K562 (cell line): ENCODE measurements around the gene CDRT4. TPM values are rescaled to one million over a fixed set of nuclear protein-coding genes. Genes with fewer than 3 reads are reported as not detected.

Experiments used
- ATAC-seq: fragments of 200-7000 bp; cut with Tn5 transposase; 3 replicates; pipeline ENCODE4 v1.9.1; 2020; ENCODE audit warnings: moderate library complexity
- BruUV-seq: library from RNA; stranded (reverse); fragments of 400-500 nt; replicated peaks from 2 replicates; lab custom pipeline; 2021; lab: Mats Ljungman, UMichigan
- CTCF ChIA-PET: fragments of 300-600 bp; formaldehyde crosslinking; extraction: SDS; loops from one replicate; lab custom pipeline; 2021; ENCODE audit warnings: low intra/inter-chr PET ratio; lab: Yijun Ruan, JAX
- POLR2A ChIA-PET: fragments of 300-600, 350-650 bp; sonication (Branson Sonifier 250); formaldehyde crosslinking; extraction: SDS; loops from one replicate; lab custom pipeline; 2021; ENCODE audit warnings: antibody characterized with exemption, inconsistent platforms; lab: Yijun Ruan, JAX
- DNase-seq, 4 experiments: peaks; one replicate each; pipeline versions ENCODE4 v3.0.0 to v3.0.0-alpha.2; 2011 to 2018; ENCODE audit warnings: low spot score in 3 of 4, mixed read lengths in 3 of 4; ENCODE audit errors: extremely low read depth in 1 of 4
- FAIRE-seq: peaks from 2 replicates; lab custom pipeline; 2011; peaks lifted over from hg19 to GRCh38; lab: Jason Lieb, UNC
- H2AFZ ChIP-seq: 2 replicates; pipeline ENCODE4 v1.6.0; 2011; ENCODE audit warnings: low read depth, low read length, control low read depth, inconsistent platforms
- H3K27ac ChIP-seq: fragments of 200-600 bp; 3 replicates; pipeline ENCODE4 v1.8.0; 2011; ENCODE audit warnings: low read depth, mild to moderate bottlenecking, control low read depth, inconsistent platforms, low read length, moderate library complexity, mixed read lengths; ENCODE audit errors: extremely low read depth
- H3K27me3 ChIP-seq, 2 experiments: fragments of 300-600 bp in 1 of 2; 2 replicates in 1 of 2; 3 replicates in 1 of 2; pipeline versions ENCODE4 v1.6.0 to v1.8.0; 2011; ENCODE audit warnings: inconsistent platforms in 2 of 2, low read length in 2 of 2, mild to moderate bottlenecking in 1 of 2, mixed read lengths in 1 of 2, moderate library complexity in 1 of 2; ENCODE audit not compliant: control insufficient read depth in 2 of 2, insufficient read depth in 2 of 2
- H3K36me3 ChIP-seq: fragments of 300-600 bp; 3 replicates; pipeline ENCODE4 v1.8.0; 2011; ENCODE audit warnings: mild to moderate bottlenecking, low read length, inconsistent platforms; ENCODE audit not compliant: control insufficient read depth, insufficient read depth
- H3K4me1 ChIP-seq, 2 experiments: fragments of 200-600 bp in 1 of 2; replicated peaks in 1 of 2; 2 replicates in 1 of 2; 3 replicates in 1 of 2; pipeline versions ENCODE4 v1.5.1 to v1.8.0; 2011; ENCODE audit warnings: inconsistent platforms in 2 of 2, low read length in 2 of 2, mild to moderate bottlenecking in 1 of 2, mixed read lengths in 1 of 2, moderate library complexity in 1 of 2; ENCODE audit not compliant: control insufficient read depth in 2 of 2, insufficient read depth in 2 of 2
- H3K4me2 ChIP-seq: 2 replicates; pipeline ENCODE4 v1.6.1; 2011; ENCODE audit warnings: low read length, control low read depth, inconsistent platforms, mixed read lengths; ENCODE audit not compliant: insufficient read depth
- H3K4me3 ChIP-seq: fragments of 200-600 bp; sonication (generic), shearing (Covaris generic); 2 replicates; pipeline ENCODE4 v1.5.1; 2016; ENCODE audit warnings: control low read depth, inconsistent platforms
- H3K79me2 ChIP-seq: fragments of 200-600 bp; 3 replicates; pipeline ENCODE4 v1.8.0; 2011; ENCODE audit warnings: low read length, inconsistent platforms; ENCODE audit not compliant: control insufficient read depth, insufficient read depth
- H3K9ac ChIP-seq, 2 experiments: 2 replicates each; pipeline versions ENCODE4 v1.6.0 to v1.6.1; 2011; ENCODE audit warnings: low read depth in 2 of 2, low read length in 2 of 2, control low read depth in 1 of 2, inconsistent platforms in 1 of 2, mild to moderate bottlenecking in 1 of 2, mixed read lengths in 1 of 2; ENCODE audit not compliant: insufficient read depth in 1 of 2
- H3K9me1 ChIP-seq: one replicate; pipeline ENCODE4 v1.6.0; 2011; ENCODE audit warnings: inconsistent platforms, mild to moderate bottlenecking, low read length, moderate library complexity; ENCODE audit not compliant: control insufficient read depth, insufficient read depth
- H3K9me3 ChIP-seq: replicated peaks from 2 replicates; pipeline ENCODE4 v1.5.1; 2011; ENCODE audit warnings: low read depth, low read length, inconsistent platforms; ENCODE audit not compliant: control insufficient read depth, insufficient read depth
- H4K20me1 ChIP-seq: replicated peaks from 2 replicates; pipeline ENCODE4 v1.6.1; 2011; ENCODE audit warnings: low read length, inconsistent platforms, mixed read lengths; ENCODE audit not compliant: control insufficient read depth, insufficient read depth
- ETS2 ChIP-seq: IDR thresholded peaks from 2 replicates; pipeline ENCODE4 v1.6.1; 2016; ENCODE audit warnings: borderline replicate concordance, missing genetic modification characterization, mild to moderate bottlenecking, moderate library complexity, missing compliant biosample characterization; ENCODE audit not compliant: poor library complexity, severe bottlenecking
- MTA3 ChIP-seq: fragments of 450-650 bp; formaldehyde crosslinking; IDR thresholded peaks from 2 replicates; pipeline ENCODE4 v1.6.1; 2017; ENCODE audit warnings: mild to moderate bottlenecking, borderline replicate concordance
- SMAD2 ChIP-seq: fragments of 150-350 bp; IDR thresholded peaks from 2 replicates; pipeline ENCODE4 v1.6.1; 2014; ENCODE audit warnings: low read depth, mild to moderate bottlenecking, low read length
- SP2 ChIP-seq: IDR thresholded peaks from 2 replicates; pipeline ENCODE4 v1.6.1; 2011; ENCODE audit warnings: mild to moderate bottlenecking, low read depth, low read length, moderate library complexity; ENCODE audit not compliant: poor library complexity, severe bottlenecking; ENCODE audit errors: extremely low read depth
- U2AF1 ChIP-seq: fragments of 200-400 bp; formaldehyde crosslinking; optimal IDR thresholded peaks from 2 replicates; pipeline ENCODE3; 2017; ENCODE audit warnings: mild to moderate bottlenecking, low read depth, low read length, moderate library complexity
- ZBTB2 ChIP-seq: fragments of 450-650 bp; IDR thresholded peaks from 2 replicates; pipeline ENCODE4 v1.6.1; 2016; ENCODE audit warnings: antibody characterized with exemption
- WGBS: fragments of 100-300 bp; shearing (Covaris generic); methylation state at CpG from one replicate; pipeline ENCODE4 v1.1.6; 2016; ENCODE audit warnings: low coverage, mixed read lengths; ENCODE audit not compliant: insufficient coverage; ENCODE audit errors: missing lambda C conversion rate; 5-methylcytosine and 5-hydroxymethylcytosine counted together
- in situ Hi-C: fragments of 300-500 bp; cut with MboI; formaldehyde crosslinking; loops from 4 replicates; pipeline ENCODE4 v1.15.0; 2018; ENCODE audit warnings: inconsistent platforms, mixed read lengths
- intact Hi-C: fragments of 100-400 bp; cut with micrococcal nuclease; formaldehyde crosslinking; loops from 2 replicates; pipeline ENCODE4 v1.14.2; 2022
- polyA plus RNA-seq, 8 experiments: library from polyadenylated mRNA; depleted of rRNA in 4 of 8; stranded (reverse) in 5 of 8; unstranded in 3 of 8; fragments of >200 nt; fragmentation: Nextera tagmentation in 2 of 8; fragmentation: Illumina TruSeq in 1 of 8; extraction: Ambion mirVana in 2 of 8; extraction: Trizol in 1 of 8; gene quantifications; 2 replicates each; pipeline versions ENCODE4 v1.2.1 to v1.2.3, GENCODE V29; 2011 to 2014; ENCODE audit warnings: inconsistent platforms in 1 of 8, missing spikeins in 1 of 8
- total RNA-seq, 7 experiments: library from RNA; depleted of rRNA in 6 of 7; stranded (reverse); fragments of >200 nt in 6 of 7; fragmentation: Illumina TruSeq in 2 of 7; extraction: Trizol in 2 of 7; gene quantifications; 2 replicates each; pipeline versions ENCODE4 v1.2.1 to v1.2.3, GENCODE V29; 2011 to 2021; ENCODE audit warnings: low replicate concordance in 1 of 7

CDRT4 gene
- total and polyA plus RNA-seq, 9 of the 15 experiments (the other 6 are each of a cell fraction or from before 2014, with no cell fraction given): 1.7 to 6.4 (median 3.5) TPM

GRCh38 chr17:15393414-15393813, 74.0 kb downstream of the CDRT4 start:
- Histone ChIP-seq H3K4me1 (no peaks in the 10 kb centered on the region), H3K79me2 (no peaks in the 10 kb centered on the region), H4K20me1 (no peaks in the 10 kb centered on the region), H2AFZ (no peak overlapping the region), H3K9me3 (no peaks in the 10 kb centered on the region), H3K27ac (no peak overlapping the region), H3K27me3 (peaks cover 3 to 33% of the 10 kb centered on the region in 2 experiments; a peak in 3 of 5 replicates), H3K4me2 (no peak overlapping the region), H3K9ac (no peak overlapping the region), H3K4me3 (no peak overlapping the region), H3K36me3 (no peaks in the 10 kb centered on the region), H3K9me1 (no peaks in the 10 kb centered on the region)
- FAIRE-seq (no peak), DNase-seq (no peak), ATAC-seq (no peak)
- BruUV-seq: no TSS peak
- CTCF ChIA-PET: no interaction called here
- intact Hi-C loops: no loop called here
- POLR2A ChIA-PET: no interaction called here
- 0% methylated on average over 4 of the region's 7 CpGs for WGBS
- in situ Hi-C loops: no loop called here
- no peak for TF ChIP-seq SMAD2
- no peak for TF ChIP-seq SP2

DNA sequence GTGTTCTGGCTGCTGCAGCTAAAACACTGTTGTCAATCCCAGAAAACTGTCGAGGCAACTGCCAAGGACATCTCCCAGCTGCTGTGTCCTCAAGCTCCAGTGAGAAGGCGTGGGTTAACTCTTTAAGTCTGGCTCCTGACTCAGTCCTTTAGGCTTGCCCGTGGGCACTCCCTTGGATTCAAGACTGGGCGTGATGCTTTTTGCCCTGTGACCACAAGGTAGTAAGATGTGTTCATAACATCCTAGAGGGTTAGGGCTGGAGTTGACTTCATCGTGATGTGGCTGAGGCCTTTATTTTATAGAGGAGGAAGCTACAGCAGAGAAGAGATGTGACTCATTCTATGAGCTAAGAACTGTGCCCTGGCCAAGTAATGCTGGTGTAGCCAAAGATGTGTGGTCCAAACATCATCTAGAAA, 75.1 kb downstream of the CDRT4 start:
- DNase-seq (no peak), FAIRE-seq (no peak)
- POLR2A ChIA-PET: no interaction called here
- H3K4me3 ChIP-seq: no peak overlapping the region
- intact Hi-C loops: no loop called here
- no peaks in the 10 kb centered on the region for H4K20me1 ChIP-seq
- no peak overlapping the region for H3K27ac ChIP-seq
- no peaks in the 10 kb centered on the region for H3K9me3 ChIP-seq
- in situ Hi-C loops: no loop called here
- no peaks in the 10 kb centered on the region for H3K4me1 ChIP-seq
- no peaks in the 10 kb centered on the region for H3K36me3 ChIP-seq
- no peaks in the 10 kb centered on the region for H3K9me1 ChIP-seq
- H3K9ac ChIP-seq: no peak overlapping the region
- H3K79me2 ChIP-seq: no peaks in the 10 kb centered on the region
- no peak overlapping the region for H3K4me2 ChIP-seq
- H2AFZ ChIP-seq: no peak overlapping the region
- CTCF ChIA-PET: no interaction called here
- TF ChIP-seq MTA3 (no peak), ZBTB2 (no peak), U2AF1 (no peak), ETS2 (tag) (no peak)
- TF ChIP-seq, all 486 proteins: peak for 0
- ATAC-seq: no peak
- H3K27me3 ChIP-seq: peaks cover 0 to 25% of the 10 kb centered on the region in 2 experiments; a peak in 3 of 5 replicates
- WGBS: 0% methylated on average over 3 of the region's 5 CpGs
- no TSS peak for BruUV-seq
